Bone marrow (tissue), 2 donors: Measurements from ENCODE around the gene GRID1.

Experiments used
- DNase-seq, 2 donors: peaks; one replicate each; lab custom pipeline; 2025; lab: John Stamatoyannopoulos, UW

GRID1 gene

DNA sequence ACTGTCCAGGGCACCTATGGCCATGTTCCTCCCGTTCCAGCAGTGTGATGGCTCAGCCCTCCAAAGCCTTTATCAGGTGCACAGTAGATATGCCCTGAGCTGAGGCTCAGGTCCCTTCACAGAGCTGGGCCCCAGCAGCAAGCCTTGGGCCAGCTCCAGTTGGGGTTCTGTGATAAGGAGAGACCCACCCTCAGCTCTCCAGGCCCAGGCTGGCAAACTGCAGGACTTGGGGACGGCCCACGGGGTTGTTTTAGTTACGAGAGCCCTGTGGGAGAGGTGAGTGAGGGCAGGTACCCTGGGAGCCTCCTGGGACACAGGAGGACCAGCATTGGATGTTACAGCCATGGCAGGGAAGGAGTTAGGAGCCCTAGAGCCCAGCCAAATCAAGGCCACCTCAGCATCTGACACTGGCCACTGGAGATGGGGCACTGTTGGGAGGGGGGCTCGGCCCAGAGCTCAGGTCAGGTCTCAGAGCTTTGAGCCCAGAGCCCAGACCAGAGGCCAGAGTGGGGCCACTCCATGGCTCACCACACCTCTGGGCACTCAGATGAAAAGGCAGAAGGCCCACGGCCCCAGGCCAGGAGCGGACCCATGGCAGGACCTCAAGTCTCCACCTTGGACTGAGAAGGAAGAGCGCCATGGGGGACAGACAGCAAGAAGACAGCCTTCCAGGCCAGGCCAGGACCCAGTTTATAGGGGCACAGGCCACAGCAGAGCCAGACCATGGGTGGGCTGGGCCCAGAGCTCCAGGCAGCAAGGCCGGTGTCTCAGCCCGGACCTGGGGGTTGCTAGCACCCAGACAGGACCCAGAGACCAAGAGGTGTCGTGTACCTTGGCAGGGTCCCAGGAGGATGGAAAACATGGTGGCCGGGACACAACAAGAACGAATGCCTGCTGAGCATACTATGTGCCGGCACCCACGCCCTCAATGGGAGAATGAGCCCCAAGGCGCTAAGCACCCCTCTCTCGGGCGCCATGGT lies 12.8 kb downstream of the GRID1 start:
- no peak for DNase-seq

DNA sequence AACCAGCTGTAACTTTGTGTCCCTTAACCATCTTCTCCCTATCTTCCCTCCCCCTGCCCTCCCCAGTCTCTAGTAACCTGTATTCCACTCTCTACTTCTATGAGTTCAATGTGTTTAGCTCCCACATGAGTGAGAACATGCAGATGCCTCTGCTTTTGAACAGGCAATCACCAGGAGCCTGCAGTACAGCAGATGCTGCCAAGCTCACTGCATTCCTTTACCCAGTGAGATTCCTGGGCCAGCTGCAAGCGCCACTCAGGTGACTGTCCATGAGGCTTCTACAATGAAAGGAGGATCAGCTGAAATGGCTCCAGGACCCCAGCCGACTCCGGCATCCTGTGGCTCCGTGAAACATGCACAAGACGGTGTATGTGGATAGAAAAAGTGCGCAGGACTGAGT lies 15.7 kb downstream of the GRID1 start:
- no peak for DNase-seq

DNA sequence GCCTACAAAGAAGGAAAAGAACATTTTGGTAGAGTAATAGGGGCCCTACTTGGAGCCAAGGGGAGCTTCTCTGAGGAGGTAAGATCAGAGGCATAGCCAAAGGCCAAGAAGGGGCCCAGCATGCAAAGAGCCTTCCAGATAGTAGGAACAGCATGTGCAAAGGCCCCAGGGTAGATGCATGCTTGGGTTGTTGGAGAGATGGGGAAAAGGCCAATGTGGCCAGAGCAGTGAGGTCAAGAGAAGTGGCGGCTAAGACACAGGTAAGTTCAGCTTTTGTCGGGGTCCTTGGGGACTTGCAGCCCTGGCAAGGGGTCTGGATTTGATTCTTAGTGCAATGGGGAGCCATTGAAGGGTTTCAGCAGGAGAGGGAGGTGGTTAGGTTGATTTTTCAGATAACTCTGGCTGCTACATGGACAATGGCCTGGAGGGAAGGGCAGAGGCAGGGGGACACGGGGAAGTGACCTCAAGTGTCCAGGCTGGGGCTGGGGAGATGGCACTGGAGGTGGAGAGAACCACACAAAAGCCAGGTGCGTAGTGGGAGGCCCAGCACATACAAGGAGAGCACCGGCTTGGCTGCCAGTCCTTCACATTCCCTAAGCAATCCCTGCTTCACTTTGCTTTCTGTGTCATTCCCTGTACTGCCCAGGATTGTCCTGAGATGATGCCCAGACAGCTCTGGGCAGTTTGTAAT lies 16.5 kb downstream of the GRID1 start:
- DNase-seq = no peak

DNA sequence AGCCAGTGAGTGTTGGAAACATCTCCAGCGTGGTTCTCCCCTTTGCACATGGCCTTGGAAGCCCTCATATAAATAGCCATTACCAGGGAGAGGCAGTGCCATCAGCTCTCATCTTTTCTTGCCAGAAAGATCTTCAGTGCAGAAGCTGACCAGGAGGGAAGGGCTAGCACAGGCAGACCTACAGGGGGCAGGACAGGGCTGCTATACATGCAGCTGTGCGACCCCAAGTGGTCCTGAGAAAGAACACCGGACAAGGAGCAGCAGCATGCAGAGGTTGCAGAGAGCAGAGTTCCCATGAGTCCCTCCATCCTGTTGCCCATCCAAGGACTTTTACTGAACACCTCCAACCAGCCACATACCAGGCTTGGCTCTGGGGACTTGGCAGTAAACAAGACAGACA lies 17.1 kb downstream of the GRID1 start:
- DNase-seq = no peak

DNA sequence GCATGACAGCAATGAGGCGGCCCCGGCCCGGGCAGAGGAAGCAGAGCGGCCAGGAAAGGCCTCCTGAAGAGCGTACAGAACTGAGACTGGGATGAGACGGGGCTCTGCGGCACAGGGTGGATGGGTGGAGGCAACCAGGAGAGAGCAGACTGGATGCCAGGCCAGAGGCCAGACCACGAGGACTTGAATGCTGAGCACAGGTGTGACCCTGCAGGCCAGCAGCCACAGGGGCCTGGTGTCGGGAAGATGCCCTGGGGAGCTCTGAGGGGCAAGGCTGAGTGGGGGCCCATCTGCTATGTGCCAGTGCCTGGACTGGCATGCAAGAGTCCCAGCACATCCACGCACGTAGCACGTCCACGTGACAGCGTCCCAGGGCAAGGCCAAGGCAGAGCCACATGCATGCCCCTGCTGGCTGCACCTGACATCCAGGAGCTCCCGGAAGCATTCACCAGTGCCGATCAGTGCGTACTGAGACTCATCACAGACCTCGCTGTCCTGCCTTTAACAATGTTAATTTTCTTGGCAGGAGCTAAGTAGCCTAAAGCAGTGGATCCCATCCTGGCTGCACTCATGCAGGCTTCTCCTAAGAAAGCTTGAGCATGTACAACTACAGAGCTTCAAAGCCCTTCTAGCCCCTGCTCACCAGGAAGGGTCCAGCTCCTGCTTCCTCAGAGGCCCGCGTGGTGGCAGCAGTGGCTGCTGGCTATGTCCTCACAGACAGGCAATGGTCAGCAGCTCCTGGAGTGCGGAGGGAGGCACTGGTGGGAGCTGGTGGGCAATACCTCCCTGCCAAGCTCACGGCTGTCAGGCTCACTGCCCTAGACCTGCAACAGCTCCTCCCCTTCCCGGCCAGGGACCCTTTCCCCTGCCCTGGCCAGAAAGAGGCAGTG lies 18.0 kb downstream of the GRID1 start:
- DNase-seq = no peak

DNA sequence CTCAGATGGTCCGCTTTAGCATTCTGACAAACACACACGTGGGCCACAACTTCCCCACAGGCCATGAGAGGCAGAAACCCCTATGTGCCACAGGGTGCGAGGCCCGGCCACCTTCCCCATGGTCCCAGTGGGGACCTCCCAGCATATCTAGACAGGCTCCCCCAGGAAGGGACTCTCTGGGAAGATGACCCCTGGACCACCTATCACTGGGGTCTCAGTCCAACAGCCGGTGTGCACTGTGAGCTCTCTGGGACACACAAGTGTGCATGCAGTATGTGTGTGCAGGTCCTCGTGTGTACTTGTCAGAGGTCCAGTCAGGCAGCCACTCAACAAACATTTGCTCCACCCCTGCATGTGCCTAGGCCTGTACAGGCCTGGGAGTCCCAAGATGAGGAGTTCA lies 18.7 kb downstream of the GRID1 start:
- DNase-seq = no peak

DNA sequence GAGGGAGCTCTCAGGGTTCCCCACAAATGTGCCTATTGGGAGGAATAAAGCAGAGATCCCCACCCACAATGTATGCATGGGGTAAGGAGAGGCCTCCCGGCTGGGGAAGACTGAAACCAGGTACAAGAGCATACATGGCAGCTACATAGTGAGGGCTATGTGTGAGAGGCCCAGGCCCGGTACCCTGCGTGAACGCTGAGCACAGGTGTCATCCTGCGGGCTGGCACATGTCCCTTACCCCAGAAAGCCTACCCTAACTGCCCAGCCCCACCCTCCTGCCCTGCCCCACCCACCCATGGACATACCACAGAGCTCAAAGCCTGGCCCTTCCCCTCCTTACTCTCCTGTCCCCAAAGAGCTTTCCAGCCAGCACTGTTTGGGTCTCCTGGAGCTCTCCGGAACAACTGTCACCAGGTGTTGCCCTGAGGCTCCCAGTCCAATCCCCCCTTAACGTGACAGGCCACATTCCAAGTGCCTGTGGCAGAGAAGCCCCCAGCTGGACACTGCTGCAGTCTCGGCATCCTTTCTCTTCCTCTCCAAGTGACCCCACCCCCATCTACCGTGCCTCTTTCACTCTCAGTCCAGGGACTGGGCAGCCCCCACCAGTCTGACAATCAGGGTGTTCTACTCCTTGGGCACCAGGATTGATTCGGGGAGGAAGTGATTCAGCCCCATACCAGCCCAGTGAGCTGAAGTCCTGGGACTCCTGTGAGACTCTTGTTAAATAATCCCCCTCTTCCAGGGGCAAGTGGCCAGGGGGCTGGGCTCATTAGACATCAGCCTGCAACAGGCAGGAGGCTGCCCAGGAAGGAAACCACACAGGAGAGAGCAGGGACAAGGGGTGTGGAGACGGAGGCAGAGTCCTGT lies 19.6 kb downstream of the GRID1 start:
- DNase-seq = no peak

DNA sequence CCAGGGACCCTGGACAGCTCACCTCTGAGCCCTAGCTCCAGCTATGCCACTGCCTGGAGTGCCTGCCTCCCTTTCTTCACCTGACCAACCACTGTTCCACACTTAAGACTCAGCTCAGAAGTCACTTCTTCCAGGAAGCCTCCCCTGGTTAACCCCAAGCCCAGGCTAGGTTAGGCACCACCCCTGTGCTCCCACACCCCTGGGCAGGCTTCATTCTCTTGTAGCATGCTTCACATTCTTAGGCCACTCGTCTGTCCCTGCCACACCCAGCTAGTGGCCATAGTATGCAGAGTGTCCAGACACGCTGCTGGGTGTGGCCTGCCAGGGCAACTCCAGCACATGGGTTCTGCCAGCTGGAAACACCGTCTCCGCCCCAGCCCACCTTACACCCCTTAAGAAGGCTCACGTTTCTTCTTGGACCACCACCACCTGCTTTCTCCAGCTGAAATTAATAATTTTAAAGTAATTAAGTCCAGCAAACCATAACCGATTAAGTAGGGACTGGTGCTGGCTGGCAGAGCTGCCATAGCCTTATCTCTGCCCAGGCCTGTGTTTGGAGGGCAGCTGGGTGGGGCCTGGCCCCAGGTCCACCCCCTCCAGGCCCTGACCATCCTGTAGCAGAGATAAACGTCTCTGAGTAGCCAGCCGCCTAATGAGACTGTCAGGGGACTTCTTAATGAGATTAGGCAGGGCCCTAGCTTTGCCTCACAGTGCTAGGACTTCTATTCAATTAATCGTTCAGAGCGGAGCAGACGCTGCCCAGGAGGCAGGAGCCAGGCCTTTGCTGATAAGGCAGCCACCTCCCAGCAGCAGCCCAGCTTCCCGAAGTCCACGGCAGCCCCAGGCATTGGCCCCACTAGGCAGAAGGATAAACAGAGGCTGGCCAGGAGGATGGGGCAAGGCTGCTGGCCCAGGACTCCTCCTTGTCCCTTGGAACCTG lies 20.5 kb downstream of the GRID1 start:
- DNase-seq = no peak

DNA sequence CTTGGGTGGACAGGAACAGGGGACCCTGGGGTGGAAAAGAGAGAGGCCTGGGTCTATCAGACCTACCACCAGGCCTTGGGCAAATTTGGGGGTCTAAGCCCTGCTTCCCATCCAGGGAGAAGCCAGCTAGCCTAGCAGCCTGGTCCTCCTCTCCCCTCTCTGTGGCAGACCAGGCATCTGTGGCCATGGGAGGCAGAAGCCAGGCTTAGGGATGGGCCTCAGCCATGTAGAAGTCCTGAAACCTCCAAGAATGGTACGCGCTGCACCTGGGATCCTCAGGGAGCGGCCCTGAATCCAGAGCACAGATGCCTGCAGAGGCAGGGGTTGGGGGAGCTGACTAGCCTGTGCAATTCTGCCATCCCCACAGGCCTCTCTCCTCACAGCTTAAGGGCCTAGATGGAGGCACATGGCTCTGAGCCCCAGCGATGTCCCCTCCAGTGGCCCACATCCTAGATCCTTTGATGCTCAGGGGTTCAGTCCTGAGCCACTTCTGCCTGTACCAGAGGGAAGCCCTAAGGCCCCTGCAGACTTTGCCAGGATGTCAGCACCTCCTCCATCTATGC lies 21.2 kb downstream of the GRID1 start:
- DNase-seq = no peak

DNA sequence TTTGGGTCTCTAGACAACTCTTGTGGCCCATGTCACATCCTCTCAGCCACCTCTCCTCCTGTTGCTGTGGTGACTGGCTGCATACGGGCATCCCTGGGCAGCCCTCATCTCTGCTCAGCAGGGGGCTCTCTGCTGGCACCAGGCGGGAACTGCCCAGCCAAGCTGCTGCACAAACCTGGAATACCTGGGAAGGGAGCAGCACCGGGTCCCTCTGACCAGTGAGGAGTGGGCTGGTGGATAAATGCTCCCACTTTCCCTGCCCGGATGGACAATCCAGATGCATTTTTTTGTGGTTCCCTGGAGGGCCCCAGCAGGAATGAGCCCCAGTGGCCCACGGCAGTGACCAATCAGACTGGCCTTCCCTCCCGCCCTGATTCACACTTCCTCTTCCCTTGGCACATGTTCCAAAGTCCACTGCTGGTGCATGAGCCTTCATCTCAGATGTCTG lies 21.9 kb downstream of the GRID1 start:
- DNase-seq = no peak

DNA sequence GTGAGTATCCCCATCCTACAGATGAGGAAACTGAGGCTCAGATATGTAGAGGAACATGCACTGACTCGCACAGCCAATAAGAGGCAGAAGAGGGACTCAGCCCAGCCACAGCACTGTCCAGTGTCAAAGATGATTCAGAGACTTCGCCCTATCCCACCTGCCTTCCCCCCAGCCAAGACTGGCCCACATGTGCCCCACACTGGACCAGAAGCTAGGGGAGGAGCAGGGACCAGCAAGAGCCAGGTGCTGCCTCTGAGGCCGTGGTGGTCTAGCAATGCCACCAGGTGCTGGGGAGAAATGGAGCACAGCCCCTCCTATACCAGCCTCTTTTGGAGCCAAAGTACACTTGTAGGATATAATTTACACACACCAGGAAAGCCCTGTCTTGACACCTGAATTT lies 22.3 kb downstream of the GRID1 start:
- no peak for DNase-seq

DNA sequence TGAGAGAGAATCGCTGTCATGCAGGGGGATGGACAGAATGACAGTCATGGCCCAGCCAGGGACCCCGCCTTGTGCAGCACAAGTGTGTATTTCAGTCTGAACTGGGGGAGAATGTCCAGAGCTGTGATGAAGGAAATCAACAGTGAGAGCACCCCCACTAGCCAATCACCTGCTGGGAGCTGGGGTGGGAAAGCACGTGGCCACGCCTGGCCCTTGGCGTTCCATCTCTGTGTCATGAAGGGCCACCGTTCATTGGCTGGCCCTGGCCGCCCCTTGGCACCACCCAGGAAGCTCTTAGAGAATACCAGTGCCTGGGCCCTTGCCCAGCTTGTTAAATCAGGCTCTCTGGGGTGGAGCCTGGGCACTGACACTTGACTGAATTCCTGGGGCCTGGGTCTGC lies 22.8 kb downstream of the GRID1 start:
- DNase-seq = no peak

DNA sequence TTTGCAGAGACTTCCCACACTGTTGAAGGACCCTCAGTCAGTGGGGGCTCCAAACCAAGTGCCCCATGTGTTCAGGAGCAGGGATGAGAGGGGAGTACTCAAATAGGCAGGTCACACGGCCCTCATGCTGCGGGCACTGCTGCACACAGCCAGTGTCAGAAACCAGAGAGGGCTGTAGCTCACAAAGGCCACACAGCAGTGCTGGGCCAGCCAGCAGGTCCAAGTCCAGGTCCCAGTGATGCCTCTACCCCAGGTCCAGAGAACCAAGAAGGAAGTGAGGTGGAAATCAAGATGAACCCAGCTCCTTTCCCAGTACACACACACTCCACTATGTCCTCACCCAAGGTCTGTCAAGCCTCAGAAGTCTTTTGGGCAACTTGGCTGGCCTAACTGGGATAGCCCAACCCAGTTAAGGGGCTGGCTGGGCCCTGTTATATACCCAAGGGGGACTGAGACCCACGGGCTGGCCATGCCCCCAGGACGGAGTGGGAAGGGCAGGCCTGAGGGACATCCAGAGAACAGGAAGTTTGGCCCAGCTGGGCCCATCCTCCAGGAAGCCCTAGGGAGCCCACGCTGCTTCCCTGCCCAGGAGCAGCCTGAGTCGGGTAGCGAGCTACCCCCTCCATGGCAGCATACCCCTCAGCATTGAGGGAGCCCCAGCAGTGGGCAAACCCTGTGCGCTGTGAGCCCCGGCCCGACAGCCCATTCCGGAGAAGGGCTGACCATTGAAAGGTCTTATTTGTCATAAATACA lies 24.3 kb downstream of the GRID1 start:
- DNase-seq = no peak

DNA sequence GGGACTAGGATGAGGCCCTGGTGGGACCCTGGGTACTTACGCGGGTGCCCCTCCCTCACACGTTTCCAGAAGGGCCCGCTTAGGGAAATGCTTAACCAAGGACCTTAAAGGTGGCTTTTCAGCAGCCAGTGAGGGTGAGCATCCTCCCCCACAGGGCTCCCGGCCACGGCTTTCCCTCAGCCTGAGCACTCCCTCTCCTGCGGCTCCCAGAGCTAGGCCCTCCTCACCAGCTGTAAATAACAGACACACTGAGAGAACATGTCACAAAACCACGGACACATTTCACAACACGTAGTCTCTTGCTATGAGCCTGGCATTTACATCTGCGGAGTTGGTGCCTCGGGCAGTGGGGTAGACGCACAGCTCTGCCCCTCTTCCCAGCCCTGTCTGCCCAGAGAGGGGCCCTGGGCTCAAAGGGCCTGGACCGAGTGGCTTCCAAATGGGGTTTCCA lies 25.2 kb downstream of the GRID1 start:
- DNase-seq = no peak

DNA sequence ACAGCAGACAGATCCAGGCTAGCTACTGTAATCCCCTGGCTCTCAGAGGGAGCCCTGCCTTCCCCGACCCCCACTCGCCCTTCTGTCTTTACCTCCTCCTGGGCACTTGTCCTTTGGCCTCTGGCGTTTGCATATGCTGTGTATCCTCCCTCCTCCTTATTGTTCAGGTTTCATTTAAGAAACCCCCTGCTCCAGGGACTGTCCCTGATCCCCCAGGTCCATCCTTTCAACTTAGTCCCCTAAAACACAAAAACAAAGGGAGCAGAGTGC lies 25.7 kb downstream of the GRID1 start:
- DNase-seq = no peak

DNA sequence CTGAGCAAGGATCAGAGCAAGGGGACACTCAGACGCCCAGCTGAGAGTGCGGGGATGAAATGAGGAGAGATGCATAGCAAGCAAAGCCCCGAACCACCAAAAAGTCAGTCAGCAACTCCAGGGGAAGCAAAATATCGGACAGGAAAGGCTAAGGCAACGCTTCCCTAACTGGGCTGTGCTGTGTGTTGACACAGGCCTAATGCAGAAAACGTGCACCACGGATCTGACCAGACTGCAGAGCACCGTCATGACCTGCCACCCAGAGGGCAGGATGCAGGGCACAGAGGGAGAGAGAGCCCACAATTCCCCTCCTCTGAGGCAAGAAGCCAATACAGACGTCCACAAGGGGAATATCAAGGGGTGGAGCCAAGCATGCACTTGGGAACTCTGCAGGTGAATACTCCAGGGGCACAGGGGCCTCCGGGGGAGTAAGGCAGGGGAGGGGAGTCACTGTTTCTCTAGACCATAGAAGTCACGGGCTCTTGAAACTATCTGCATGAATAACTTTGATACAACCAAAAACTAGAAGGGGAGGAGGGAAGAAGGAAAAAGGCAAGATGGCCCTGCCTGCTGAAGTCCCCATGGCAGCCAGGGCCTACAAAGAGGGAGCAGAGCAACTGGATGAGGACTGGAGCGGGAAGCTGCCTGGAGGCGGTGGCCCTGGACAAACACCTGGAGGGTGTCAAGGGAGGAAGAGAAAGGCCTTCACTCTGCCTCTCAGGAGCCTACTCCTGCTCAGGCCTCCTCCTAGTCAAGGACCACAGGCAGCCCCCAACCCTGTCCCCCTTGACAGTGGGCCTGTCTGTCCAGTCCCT lies 26.2 kb downstream of the GRID1 start:
- no peak for DNase-seq

DNA sequence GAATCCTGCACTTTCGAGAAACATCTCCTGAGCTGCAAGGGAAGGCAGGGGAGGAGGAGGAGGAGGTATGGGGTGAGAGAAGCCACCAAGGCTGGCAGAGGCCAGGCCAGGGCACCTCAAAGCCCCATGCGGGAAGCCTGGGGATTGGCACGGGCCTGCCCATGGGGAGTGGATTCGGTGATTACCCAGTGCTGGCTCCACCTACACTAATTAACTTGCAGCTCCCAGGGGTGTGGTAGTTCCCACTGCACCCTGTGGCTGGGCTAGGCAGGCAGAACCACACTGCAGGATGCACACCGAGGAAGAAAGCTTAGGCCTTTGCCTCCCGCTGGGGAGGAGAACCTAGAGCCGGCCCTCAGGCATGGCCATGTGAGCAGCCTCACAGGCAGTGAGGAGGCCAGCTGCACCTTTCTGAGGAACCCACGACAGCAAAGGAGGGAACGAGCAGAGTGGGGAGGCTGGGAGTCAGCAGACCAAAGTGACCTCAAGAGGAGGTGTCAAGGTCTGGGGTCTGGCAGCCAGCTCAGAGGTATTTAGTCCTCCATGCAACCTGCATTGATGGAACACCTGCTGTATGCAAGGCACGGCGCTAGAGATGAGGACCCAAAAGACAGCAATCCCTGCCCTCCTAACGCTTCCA lies 27.2 kb downstream of the GRID1 start:
- no peak for DNase-seq

DNA sequence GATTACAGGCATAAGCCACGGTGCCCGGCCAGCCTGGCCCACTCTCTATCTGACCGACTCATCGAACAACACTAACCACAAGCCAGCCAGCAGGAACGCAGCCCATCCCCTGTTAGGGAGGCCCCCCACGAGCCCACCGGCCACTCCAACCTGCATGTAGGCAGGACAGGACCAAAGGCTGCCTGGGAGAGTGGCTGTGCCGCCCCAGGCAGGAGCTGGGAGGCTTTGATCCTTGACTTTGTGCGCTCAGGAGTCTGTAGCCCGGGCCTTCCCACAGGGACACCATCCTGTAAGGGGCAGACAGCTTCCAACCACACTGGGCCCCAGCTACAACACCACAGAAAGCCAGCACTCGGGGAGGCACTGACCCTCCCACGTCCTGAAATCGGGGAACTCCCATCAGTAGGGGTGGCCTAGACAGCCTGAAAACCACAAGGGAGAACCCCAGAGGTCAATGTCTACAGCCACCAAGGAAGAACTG lies 29.4 kb downstream of the GRID1 start:
- no peak for DNase-seq
